Coronary artery (tissue), 2 donors: ENCODE results near the gene SF3B3.

ENCODE experiments used
- DNase-seq: peaks from one replicate; pipeline ENCODE4 v3.0.0-alpha.2; 2017; ENCODE audit warnings: low spot score
- H3K27ac ChIP-seq, 2 donors: fragments of 200-600 bp; sonication (generic); one replicate each; pipeline ENCODE4 v1.5.1; 2016 to 2019
- H3K4me3 ChIP-seq: fragments of 200-600 bp; sonication (generic); 2 replicates; pipeline ENCODE4 v1.5.1; 2016; ENCODE audit warnings: mild to moderate bottlenecking, moderate library complexity
- TF ChIP-seq, protein P1 (sequence below): fragments of 200-600 bp; sonication (generic); IDR thresholded peaks from one replicate; pipeline ENCODE4 v1.5.1; 2019; ENCODE audit warnings: antibody characterized with exemption

Gene SF3B3

DNA sequence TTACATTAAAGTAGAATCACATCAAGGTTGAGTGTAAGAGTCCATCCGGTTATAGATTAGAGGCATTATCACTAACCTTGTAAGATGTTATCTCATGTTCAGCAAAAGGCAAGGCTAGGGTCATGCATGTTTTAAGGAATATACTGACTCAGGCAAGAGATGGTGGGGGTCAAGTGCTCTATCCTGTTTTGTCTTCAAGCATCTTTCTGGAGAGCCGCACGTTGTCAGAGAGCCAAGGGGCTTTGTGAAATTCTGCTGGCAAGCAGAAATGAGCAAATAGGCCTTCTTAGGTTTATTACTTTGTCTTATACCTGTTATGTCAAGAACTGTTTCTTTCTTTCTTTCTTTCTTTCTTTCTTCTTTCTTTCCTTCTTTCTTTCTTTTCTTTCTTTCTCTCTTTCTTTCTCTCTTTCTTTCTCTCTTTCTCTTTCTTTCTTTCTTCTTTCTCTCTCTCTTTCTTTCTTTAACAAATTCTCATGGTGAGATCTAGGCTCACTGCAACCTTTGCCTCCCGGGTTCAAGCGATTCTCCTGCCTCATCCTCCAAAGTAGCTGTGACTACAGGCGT, 75.4 kb downstream of the SF3B3 start:
- TF ChIP-seq, protein P1, sequence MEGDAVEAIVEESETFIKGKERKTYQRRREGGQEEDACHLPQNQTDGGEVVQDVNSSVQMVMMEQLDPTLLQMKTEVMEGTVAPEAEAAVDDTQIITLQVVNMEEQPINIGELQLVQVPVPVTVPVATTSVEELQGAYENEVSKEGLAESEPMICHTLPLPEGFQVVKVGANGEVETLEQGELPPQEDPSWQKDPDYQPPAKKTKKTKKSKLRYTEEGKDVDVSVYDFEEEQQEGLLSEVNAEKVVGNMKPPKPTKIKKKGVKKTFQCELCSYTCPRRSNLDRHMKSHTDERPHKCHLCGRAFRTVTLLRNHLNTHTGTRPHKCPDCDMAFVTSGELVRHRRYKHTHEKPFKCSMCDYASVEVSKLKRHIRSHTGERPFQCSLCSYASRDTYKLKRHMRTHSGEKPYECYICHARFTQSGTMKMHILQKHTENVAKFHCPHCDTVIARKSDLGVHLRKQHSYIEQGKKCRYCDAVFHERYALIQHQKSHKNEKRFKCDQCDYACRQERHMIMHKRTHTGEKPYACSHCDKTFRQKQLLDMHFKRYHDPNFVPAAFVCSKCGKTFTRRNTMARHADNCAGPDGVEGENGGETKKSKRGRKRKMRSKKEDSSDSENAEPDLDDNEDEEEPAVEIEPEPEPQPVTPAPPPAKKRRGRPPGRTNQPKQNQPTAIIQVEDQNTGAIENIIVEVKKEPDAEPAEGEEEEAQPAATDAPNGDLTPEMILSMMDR = no peak
- Histone ChIP-seq H3K27ac (no peak overlapping the region), H3K4me3 (no peak overlapping the region)
- DNase-seq = no peak

DNA sequence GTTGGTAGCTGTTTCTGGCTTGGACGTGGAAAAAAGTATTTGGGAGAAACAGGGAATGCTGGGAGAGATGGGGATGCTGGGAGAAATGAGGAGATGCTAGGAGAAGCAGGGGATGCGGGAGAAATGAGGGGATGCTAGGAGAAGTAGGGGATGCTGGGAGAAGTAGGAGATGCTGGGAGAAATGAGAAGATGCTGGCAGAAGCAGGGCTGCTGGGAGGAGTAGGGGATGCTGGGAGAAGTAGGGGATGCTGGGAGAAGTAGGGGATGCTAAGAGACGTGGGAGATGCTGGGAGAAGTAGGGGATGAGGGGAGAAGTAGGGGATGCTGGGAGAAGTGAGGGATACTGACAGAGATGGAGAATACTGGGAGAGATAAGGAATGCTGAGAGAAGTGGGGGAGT, 77.1 kb downstream of the SF3B3 start:
- no peak overlapping the region for H3K4me3 ChIP-seq
- TF ChIP-seq, protein P1 = no peak
- H3K27ac ChIP-seq = no peak overlapping the region
- DNase-seq = no peak

DNA sequence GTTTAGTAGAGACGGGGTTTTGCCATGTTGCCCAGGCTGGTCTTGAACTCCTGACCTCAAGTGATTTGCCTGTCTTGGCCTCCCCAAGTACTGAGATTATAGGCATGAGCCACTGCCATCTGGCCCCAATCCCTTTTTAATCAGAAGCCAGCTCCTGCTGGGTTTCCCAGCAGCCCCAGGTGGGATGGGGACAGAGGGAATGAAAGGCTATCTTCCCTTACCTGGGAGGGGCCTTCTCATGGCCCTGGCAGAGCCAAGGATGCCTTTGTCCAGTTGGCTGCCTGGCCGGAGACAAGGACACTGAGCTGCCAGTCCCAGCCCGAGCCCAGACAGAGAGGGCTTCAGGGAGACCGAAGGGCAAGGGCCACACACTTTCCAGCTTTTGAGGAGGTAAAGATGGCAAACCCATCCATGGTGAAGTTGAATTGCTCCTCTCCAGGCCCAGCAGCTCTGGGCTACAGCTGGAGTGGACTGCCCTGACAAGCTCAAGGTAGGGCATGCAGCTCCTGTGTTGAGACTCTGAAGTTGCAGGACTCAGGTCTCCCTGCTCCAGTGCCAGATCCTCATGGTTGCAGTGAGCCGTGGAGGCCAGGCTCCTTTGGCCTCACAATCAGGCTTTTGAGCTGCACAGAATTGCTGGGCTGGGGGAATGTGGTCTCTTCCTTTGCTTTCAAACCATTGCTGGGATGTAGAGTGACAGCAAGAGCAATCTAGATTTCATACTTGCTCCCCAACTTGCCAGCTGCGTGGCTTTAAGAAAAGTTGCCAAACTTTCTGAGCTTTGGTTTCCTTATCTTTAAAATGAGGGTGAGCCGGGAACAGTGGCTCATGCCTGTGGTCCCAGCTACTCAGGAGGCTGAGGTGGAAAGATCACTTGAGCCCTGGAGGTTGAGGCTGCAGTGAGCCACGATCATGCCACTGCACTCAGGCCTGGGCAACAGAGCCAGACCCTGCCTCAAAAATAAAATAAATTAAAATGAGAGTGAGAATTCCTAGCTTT, 78.3 kb downstream of the SF3B3 start:
- Histone ChIP-seq H3K4me3 (no peak overlapping the region), H3K27ac (no peak overlapping the region)
- TF ChIP-seq, protein P1 = no peak
- DNase-seq = no peak

DNA sequence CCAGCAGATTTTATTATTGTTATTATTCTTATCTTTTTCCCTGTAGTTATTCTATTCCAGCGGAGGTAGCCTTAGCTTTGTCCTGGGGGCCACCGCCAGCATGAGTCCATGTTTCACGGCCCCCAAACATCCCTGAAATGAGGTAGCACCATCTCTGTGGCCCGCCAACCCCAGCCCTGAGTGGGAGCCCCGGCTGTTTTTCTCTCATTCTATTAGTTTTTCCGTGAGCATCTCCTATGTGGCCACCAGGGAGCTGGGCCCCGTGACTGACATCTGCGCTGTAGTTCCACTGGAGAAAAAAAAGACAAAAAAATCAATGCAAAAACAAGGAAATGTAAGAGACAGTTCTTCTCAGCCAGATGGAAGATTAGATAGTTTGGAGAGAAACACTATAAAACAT, 79.2 kb downstream of the SF3B3 start:
- TF ChIP-seq, protein P1 = no peak
- no peak overlapping the region for H3K27ac ChIP-seq
- no peak for DNase-seq
- H3K4me3 ChIP-seq = no peak overlapping the region

DNA sequence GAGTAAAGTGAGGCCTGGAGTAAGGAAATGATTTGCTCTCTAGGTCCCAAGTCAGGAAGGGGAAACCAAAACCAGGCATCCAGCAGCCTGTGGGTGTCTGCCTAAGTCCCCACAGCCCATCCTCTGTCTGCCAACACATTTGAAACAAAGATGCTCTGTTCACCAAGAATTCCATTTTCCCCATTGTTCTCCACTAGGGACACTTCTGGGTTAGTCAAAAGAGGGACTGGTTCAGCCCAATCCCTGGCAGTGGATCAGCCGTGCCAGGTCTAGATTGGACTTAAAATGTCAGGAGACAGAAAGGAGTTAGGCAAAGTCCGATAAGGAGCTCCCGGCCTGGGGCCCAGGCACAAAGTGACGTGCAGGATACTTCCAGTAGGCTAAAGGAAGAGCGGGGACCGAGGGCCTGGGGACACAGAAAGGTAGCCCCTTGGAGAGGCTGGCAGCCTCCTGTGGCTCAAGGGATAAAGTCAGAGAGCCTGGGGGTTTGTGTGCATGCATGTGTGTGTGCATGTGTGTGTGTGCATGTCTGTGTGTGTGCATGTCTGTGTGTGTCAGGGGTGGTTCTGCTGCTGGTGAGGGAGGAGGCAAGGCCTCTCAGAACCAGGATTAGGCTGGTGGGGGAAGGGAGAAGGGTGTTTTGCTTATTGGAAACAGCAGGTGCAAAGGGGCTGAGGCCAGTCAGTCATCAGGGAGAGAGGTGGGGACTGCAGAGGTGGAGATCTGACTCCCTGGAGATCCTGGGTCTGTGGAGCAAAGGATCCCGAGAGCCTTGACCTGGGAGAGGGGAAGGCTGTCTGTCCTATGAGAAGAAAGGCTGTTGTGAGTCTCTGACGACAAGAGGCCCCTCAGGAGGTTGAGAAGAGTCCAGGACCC, 81.0 kb downstream of the SF3B3 start:
- TF ChIP-seq, protein P1 = no peak
- Histone ChIP-seq H3K4me3 (no peak overlapping the region), H3K27ac (no peak overlapping the region)
- no peak for DNase-seq

DNA sequence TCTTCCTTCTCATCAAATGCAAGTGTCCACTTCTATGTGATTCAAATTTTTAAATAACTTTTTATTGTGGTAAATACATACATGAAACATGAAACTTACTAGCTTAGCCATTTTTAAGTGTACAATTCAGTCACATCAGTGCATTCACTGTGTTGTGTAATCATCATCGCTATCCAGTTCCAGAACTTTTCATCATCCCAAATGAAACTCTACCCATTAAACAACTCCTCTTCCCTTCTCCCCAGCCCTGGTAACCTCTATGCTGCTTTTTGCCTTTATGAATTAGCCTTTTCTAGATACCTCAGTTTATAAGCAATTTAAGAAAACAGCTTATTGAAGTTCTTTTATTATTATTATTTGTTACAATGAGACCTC, 81.7 kb downstream of the SF3B3 start:
- Histone ChIP-seq H3K27ac (no peak overlapping the region), H3K4me3 (no peak overlapping the region)
- TF ChIP-seq, protein P1 = no peak
- no peak for DNase-seq
